ENCODE measurements around the gene DRC1. TPM values are rescaled to one million over a fixed set of nuclear protein-coding genes. Genes with fewer than 3 reads are reported as not detected.
A peak's percentile ranks its signal among the peaks of the same experiment; 100 is the strongest.

The DRC1 gene
- total RNA-seq, 1 donor from 2014 or later: not detected

GRCh38 chr2:26438526-26438925, 36.8 kb downstream of the DRC1 start:
- no peak for ATAC-seq
- intact Hi-C loops (cut with micrococcal nuclease): no loop called here

GRCh38 chr2:26438926-26439325, 37.2 kb downstream of the DRC1 start:
- ATAC-seq (no peak), DNase-seq (no peak)
- intact Hi-C loops (cut with micrococcal nuclease): no loop called here

More at GRCh38 chr2:26438526-26438925, 36.8 kb downstream of the DRC1 start:
- DNase-seq: no peak

DNA sequence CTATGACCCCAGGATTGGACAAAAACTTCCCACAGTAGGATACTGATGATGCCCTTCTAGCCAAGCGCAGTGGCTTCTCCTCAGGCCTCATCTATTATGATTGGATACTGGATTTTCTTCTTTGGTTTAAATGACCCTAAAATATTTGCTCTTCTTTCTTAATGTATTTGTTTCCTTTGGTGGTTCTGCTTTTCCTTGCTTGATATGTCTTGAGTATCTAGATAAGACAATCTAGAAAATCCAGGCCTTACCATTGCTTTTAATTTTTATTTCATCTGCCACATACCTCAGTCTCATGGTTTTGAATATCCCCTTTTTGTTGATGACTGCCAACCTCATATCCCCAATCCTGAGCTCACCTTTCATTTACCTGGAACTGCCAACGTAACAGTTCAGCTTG, 40.6 kb downstream of the DRC1 start:
- intact Hi-C loops (cut with micrococcal nuclease): no loop called here
- ATAC-seq (no peak), DNase-seq (no peak)

DNA sequence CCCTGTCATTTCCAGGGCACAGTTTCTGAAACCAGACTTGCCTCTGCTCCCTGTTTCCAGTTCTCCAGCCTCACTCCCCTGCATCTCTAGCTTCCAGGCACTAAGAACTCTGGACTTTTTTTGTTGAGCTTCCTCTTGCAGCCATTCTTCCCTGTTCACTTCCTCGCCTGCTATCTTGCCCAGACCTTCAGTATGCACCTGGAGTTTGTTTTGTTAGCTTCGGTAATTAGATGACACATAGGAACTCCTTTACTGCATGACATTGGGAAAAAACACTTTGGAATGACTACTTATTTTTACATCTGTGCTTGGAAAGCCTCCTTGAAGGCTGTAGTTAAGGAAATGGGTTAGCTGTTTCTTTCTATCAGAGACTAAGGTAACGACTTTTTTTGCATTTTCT, 41.0 kb downstream of the DRC1 start:
- DNase-seq (no peak), ATAC-seq (no peak)
- intact Hi-C loops (cut with micrococcal nuclease): no loop called here

- peak; percentile 93 for ATAC-seq
- no peak for DNase-seq
- intact Hi-C loops (cut with micrococcal nuclease): no loop called here
Measured at GRCh38 chr2:26444236-26444635, 42.5 kb downstream of the DRC1 start.

- intact Hi-C loops (cut with micrococcal nuclease): no loop called here
- no peak for ATAC-seq
- DNase-seq: no peak
Measured at GRCh38 chr2:26448651-26449050, 46.9 kb downstream of the DRC1 start.

- intact Hi-C loops (cut with micrococcal nuclease): no loop called here
- DNase-seq: no peak
- no peak for ATAC-seq
Measured at GRCh38 chr2:26449278-26450030, 47.7 kb downstream of the DRC1 start.

DNA sequence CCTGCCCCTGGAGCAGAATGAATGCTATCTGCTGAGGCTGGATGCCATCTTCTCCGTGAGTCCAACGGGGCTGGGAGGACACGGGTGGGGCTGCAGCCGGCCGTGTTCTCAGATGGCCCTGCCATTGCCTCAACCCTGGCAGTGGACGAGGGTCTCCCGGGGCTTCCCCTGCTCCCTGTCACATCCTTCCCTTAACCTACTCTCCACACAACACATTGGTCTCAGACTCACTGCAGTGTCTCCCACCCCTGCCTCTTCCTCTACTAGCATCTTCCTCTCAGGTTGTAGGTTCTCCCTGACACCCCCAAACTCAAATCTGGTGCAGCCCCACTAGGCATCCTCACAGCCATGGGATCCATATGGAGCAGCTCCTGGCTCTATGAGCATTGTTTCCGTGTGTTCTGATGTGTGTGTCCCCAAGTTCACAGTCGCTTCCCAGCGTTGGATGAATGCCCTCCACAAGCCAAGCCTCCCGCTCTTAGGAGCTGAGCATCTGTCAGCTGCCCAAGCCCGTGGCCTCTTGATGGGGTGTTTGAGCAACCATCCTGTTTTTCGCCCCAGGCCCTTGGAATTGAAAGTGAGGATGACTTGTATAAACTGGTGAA, 48.4 kb downstream of the DRC1 start:
- DNase-seq (no peak), ATAC-seq (no peak)
- intact Hi-C loops (cut with micrococcal nuclease): no loop called here

- DNase-seq (no peak), ATAC-seq (no peak)
- intact Hi-C loops (cut with micrococcal nuclease): no loop called here
Measured at GRCh38 chr2:26451700-26452099, 50.0 kb downstream of the DRC1 start.

DNA sequence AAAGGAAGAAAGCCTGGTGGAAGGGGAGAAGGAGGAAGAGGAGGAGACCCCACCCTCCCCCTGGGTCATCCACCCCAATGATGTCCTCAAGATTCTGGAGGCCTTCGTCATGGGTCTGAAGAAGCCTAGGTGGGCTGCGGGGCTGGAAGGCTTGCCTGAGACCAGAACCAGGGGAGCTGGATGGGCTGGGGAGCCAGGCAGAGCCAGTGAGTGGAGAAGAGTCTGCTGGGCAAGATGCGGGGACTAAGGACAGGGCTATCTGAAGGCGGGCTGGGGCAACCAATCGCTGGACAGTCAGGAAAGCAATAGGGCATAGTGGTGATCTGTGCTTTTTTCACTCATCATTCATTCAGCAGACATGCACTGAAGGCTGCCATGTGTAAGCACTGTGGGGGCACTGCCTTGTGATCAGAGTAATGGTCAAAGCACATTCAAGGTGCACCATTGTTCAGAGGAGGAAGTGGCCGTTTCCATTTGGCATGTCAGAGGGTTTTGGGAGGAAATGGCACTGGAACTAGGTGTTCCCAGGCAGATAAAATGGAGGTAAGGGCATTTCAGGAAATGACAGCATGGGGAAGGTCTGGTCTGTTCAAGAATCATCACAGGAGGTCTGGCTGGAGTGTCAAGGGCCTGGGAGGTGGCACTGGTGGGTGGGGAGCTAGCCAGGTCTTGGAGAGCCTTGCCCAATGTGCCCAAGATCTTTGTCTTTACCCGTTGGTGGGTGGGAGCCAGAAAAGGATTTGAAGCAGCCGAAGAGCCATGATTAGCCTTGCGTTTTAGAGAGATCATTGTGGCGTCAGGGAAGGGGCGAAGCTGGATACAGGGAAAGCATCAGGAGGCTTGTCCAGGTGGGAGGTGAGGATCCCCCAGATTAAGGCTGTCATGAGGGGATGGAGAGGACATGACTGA, 52.0 kb downstream of the DRC1 start:
- ATAC-seq (no peak), DNase-seq (no peak)

DNA sequence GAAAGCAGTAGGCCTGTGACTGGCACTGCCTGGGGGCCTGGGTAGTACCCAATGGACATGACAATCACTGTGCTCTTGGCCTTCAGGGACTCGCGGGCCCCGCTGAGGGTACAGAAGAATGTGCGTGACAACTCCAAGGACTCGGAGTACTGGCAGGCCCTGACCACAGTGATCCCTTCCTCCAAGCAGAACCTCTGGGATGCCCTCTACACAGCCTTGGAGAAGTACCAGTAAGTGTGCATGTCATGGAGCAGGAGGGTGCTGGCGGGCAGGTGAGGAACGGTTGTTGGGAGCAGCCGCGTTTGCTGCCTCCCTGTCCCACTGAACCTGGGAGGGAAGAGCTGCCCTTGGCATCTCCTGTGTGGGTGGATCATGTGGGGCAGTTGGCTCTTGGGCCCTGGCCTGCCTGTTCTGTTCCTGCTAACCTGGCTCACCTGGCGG, 52.9 kb downstream of the DRC1 start:
- DNase-seq: no peak
- ATAC-seq: no peak
- intact Hi-C loops (cut with micrococcal nuclease): no loop called here

More for the DNA sequence above, 52.0 kb downstream of the DRC1 start:
- intact Hi-C loops (cut with micrococcal nuclease): no loop called here

GRCh38 chr2:26455037-26455669, 53.4 kb downstream of the DRC1 start:
- DNase-seq (no peak), ATAC-seq (peak; percentile 28)
- intact Hi-C loops (cut with micrococcal nuclease): no loop called here

- DNase-seq (peak; percentile 56), ATAC-seq (peak; percentile 72)
- intact Hi-C loops (cut with micrococcal nuclease): no loop called here
Measured at GRCh38 chr2:26455670-26456439, 54.1 kb downstream of the DRC1 start.

GRCh38 chr2:26456440-26457250, 54.9 kb downstream of the DRC1 start:
- no peak for DNase-seq
- ATAC-seq: no peak
- intact Hi-C loops (cut with micrococcal nuclease): no loop called here

DNA sequence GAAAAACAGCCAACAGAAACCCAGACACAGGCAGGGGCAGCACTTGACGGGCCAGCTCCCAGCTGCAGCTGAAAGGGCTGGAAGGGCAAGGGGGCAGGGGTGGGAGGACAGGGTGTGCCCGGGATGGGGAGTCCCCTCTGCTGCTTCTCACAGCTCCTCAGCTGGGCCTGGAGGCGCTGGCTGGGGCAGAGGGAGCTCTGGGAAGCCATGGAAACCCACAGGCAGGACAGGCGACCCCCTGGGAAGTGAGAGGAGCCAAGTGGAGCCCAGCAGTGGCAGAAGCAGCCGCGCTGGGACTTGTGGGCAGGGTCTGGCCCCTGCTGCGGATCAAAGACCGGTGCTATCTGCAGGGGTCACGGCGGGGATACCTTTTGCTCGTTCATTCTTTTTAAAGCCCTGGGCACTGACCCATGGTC, 55.5 kb downstream of the DRC1 start:
- ATAC-seq (no peak), DNase-seq (no peak)
- intact Hi-C loops (cut with micrococcal nuclease): no loop called here

GRCh38 chr2:26457695-26458364, 56.1 kb downstream of the DRC1 start:
- intact Hi-C loops (cut with micrococcal nuclease): no loop called here
- DNase-seq: no peak
- no peak for ATAC-seq

DNA sequence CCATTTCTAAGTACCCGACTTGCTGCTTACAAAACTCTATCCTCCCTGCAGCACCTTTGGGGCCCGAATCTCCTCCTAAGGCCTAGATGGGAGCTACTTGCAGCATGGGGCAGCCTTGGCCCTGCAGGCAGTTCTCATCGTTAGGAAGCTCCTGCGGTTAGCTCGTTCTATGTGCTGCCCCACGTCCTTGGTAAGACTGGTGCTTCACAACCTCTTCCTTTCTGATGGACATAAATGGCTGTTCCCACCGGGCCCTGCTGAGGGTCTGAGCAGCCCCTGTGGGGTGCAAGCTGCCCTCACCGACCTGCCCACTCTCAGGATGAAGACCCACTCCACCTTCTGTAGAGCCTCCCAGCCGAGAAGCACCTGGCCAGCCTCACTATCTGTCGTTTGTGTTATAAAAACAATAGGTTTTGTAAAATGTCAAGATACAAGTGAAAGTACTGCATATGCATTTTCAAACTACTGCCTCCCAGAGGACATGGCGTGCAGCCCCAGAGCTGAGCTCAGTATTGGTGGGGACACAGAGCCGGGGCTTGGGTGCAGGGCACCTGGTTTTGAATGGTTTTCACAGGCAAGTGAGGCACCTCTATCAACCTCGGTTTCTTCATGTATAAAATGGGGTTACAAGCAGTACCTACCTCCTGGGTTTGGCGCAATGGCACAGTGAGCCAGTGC, 56.8 kb downstream of the DRC1 start:
- intact Hi-C loops (cut with micrococcal nuclease): no loop called here
- no peak for DNase-seq
- no peak for ATAC-seq
